BLaER1 (cell line): ENCODE results near the gene ZFP90.

Source experiments
- H3K27ac ChIP-seq: shearing (Covaris generic); formaldehyde crosslinking; 2 replicates; pipeline ENCODE4 v1.8.1; 2022
- H3K27me3 ChIP-seq: shearing (Covaris generic); formaldehyde crosslinking; 2 replicates; pipeline ENCODE4 v1.8.1; 2022
- H3K36me3 ChIP-seq: shearing (Covaris generic); formaldehyde crosslinking; 2 replicates; pipeline ENCODE4 v1.8.1; 2022
- H3K4me1 ChIP-seq: shearing (Covaris generic); formaldehyde crosslinking; 2 replicates; pipeline ENCODE4 v1.8.1; 2022
- H3K4me2 ChIP-seq: shearing (Covaris generic); formaldehyde crosslinking; 2 replicates; pipeline ENCODE4 v1.8.1; 2022
- H3K4me3 ChIP-seq: shearing (Covaris generic); formaldehyde crosslinking; 2 replicates; pipeline ENCODE4 v1.8.1; 2022
- H3K9ac ChIP-seq: shearing (Covaris generic); formaldehyde crosslinking; 2 replicates; pipeline ENCODE4 v1.8.1; 2022
- H3K9me3 ChIP-seq: shearing (Covaris generic); formaldehyde crosslinking; 2 replicates; pipeline ENCODE4 v1.8.1; 2022
- H4K20me1 ChIP-seq: shearing (Covaris generic); formaldehyde crosslinking; 2 replicates; pipeline ENCODE4 v1.8.1; 2022
- Cebpa-rat ChIP-seq: shearing (Covaris generic); IDR thresholded peaks from 2 replicates; pipeline ENCODE4 v1.8.1; 2022

Gene ZFP90

DNA sequence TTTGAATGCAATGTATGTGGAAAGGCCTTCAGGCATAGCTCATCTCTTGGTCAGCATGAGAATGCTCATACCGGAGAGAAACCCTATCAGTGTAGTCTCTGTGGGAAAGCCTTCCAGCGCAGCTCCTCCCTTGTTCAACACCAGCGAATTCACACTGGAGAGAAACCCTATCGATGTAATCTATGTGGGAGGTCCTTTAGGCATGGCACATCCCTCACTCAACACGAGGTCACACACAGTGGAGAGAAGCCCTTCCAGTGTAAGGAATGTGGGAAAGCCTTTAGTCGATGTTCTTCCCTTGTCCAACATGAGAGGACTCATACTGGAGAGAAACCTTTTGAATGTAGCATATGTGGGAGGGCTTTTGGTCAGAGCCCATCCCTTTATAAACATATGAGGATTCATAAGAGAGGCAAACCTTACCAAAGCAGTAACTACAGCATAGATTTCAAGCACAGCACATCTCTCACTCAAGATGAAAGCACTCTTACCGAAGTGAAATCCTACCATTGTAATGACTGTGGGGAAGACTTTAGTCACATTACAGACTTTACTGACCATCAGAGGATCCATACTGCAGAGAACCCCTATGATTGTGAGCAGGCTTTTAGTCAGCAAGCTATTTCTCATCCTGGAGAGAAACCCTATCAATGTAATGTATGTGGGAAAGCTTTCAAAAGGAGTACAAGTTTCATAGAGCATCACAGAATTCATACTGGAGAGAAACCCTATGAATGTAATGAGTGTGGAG is 24.7 kb downstream of the ZFP90 start:
- Histone ChIP-seq H3K27me3 (no peaks in the 10 kb centered on the region), H3K9ac (no peak overlapping the region), H3K9me3 (peaks cover 100% of the 10 kb centered on the region), H3K4me3 (peak overlapping the region; percentile 44), H4K20me1 (no peaks in the 10 kb centered on the region), H3K36me3 (peaks cover 96% of the 10 kb centered on the region), H3K27ac (no peak overlapping the region), H3K4me1 (no peaks in the 10 kb centered on the region), H3K4me2 (no peak overlapping the region)
- no peak for TF ChIP-seq Cebpa-rat

DNA sequence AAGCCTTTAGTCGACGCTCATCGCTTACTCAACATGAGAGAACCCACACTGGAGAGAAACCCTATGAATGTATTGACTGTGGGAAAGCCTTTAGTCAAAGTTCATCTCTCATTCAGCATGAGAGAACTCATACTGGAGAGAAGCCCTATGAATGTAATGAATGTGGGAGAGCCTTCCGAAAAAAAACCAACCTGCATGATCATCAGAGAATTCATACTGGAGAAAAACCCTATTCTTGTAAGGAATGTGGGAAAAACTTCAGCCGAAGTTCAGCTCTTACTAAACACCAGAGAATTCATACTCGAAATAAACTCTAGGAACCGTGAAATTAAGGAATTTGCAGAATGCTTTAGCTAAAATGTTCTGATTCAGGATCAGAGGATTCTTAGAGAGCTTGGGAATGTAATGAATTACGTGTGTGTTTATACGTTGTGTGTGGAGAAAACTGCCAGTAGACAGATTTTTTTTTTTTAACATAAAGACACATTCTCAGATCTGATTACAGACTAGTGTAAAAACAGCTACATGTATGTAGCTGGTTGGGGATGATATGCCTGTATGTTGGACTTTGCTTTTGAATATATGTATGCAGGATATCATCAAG is 25.4 kb downstream of the ZFP90 start:
- Histone ChIP-seq H3K9ac (no peak overlapping the region), H3K4me3 (peak overlapping the region; percentile 44; the same call in 1 of the 2 replicates), H4K20me1 (no peaks in the 10 kb centered on the region), H3K27ac (no peak overlapping the region), H3K4me2 (no peak overlapping the region), H3K27me3 (no peaks in the 10 kb centered on the region), H3K4me1 (no peaks in the 10 kb centered on the region), H3K36me3 (peaks cover 89% of the 10 kb centered on the region), H3K9me3 (peaks cover 100% of the 10 kb centered on the region)
- no peak for TF ChIP-seq Cebpa-rat

DNA sequence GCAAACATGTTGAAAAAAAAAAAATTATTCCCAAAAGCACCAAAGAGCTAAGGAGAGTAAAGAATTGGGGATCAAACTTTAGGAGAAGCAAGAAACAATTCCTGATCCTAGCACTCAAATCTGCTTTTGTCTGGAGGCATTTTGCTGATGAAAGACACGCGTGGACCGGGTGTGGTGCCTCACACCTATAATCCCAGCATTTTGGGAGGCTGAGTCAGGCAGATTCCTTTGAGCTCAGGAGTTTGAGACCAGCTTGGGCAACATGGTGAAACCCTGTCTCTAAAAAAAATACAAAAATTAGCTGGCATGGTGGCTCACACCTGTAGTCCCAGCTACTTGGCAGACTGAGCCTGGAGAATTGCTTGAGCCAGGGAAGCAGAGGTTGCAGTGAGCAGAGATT is 35.4 kb downstream of the ZFP90 start:
- H3K4me3 ChIP-seq, result 0 out of 2 replicates have a peak overlapping the region, but pooled peaks have one; percentile 12
- peaks cover 100% of the 10 kb centered on the region for H3K9me3 ChIP-seq
- H3K4me2 ChIP-seq, result no peak overlapping the region
- no peaks in the 10 kb centered on the region for H3K27me3 ChIP-seq
- H3K4me1 ChIP-seq, result no peaks in the 10 kb centered on the region
- H3K36me3 ChIP-seq, result peaks cover 59% of the 10 kb centered on the region
- no peak for TF ChIP-seq Cebpa-rat
- no peaks in the 10 kb centered on the region for H4K20me1 ChIP-seq
- H3K27ac ChIP-seq, result no peak overlapping the region
- no peak overlapping the region for H3K9ac ChIP-seq

DNA sequence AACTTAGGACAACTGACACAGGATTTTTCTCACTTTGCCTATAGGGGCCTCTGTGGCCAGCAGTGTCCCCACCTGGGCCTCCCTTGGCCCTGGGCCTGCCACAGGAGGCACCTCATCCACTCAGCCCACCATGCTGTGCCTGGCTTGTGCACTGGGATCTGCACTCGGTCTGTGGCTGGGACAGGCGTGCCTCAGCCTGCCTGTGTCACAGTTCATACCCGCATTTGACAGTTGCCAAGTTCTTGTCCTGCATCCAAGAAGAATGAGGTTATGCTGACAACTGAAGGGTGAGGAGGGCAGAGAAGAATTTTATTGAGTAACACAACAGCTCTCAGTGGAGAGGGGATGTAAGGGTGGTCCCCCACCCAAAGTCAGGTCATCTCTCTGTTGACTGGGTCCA is 36.0 kb downstream of the ZFP90 start:
- TF ChIP-seq Cebpa-rat, result no peak
- H4K20me1 ChIP-seq, result no peaks in the 10 kb centered on the region
- H3K27me3 ChIP-seq, result no peaks in the 10 kb centered on the region
- no peak overlapping the region for H3K9ac ChIP-seq
- H3K9me3 ChIP-seq, result peaks cover 100% of the 10 kb centered on the region
- no peak overlapping the region for H3K4me2 ChIP-seq
- peaks cover 57% of the 10 kb centered on the region for H3K36me3 ChIP-seq
- H3K27ac ChIP-seq, result no peak overlapping the region
- H3K4me1 ChIP-seq, result no peaks in the 10 kb centered on the region
- H3K4me3 ChIP-seq, result no peak overlapping the region

DNA sequence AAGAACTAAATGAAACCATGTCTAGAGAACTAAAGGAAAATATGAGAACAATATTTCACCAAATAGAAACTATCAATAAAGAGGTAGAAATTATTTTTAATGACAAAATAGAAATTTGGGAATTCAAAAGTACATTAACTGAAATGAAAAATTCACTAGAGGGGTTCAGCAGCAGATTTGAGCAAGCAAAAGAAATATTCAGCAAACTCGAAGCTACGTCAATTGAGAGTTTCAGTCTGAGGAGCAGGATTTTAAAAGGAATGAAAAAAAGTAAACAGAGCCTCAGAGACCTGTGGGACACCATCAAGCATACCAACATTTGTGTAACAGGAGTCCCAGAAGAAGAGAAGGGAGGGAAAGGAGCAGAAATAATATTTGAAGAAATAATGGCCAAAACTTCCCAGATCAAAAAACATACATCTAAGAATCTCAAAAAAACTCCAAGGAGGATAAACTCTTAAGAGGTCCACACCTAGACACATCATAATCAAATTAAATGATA is 38.3 kb downstream of the ZFP90 start:
- no peak overlapping the region for H3K4me3 ChIP-seq
- no peaks in the 10 kb centered on the region for H3K27me3 ChIP-seq
- no peak for TF ChIP-seq Cebpa-rat
- peaks cover 39% of the 10 kb centered on the region for H3K36me3 ChIP-seq
- no peaks in the 10 kb centered on the region for H3K4me1 ChIP-seq
- no peaks in the 10 kb centered on the region for H4K20me1 ChIP-seq
- no peak overlapping the region for H3K9ac ChIP-seq
- peaks cover 100% of the 10 kb centered on the region for H3K9me3 ChIP-seq
- no peak overlapping the region for H3K4me2 ChIP-seq
- H3K27ac ChIP-seq, result no peak overlapping the region

DNA sequence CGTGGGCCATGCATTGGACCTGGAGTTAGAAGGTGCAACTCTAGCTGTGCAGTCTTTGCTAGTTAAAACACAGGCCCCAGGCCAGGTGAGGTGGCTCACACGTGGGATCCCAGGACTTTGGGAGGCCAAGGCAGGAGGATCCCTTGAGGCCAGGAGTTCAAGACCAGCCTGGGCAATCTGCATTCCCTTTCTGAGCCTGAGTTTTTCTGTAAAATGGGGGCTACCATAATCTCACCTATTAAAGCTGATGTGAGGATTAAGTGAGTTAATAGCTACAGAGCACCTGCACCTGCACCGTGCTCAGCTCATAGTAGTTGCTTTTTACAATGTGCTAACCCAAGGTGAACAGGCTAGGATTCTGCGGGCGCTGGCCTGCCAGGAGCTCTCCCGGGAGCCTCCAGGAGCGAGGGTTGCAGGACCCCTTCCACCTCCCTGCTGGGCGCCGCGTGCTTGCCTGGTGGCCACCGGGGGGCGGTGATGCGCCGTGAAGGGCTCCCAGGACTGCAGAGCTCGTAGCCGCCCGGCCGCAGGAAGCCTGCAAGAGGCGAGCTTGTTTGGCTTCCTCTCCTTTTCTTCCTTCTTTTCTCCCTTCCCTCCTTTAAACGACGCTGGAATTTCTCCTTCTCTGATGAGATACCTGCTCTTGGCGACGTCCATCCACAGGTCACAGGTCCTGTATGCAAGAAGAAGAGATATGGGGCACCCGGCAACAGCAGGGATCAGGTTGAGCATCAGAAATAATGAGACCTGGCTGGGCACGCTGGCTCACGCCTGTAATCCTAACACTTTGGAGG is 51.3 kb downstream of the ZFP90 start:
- no peaks in the 10 kb centered on the region; the same call in 1 of the 2 replicates for H3K36me3 ChIP-seq

DNA sequence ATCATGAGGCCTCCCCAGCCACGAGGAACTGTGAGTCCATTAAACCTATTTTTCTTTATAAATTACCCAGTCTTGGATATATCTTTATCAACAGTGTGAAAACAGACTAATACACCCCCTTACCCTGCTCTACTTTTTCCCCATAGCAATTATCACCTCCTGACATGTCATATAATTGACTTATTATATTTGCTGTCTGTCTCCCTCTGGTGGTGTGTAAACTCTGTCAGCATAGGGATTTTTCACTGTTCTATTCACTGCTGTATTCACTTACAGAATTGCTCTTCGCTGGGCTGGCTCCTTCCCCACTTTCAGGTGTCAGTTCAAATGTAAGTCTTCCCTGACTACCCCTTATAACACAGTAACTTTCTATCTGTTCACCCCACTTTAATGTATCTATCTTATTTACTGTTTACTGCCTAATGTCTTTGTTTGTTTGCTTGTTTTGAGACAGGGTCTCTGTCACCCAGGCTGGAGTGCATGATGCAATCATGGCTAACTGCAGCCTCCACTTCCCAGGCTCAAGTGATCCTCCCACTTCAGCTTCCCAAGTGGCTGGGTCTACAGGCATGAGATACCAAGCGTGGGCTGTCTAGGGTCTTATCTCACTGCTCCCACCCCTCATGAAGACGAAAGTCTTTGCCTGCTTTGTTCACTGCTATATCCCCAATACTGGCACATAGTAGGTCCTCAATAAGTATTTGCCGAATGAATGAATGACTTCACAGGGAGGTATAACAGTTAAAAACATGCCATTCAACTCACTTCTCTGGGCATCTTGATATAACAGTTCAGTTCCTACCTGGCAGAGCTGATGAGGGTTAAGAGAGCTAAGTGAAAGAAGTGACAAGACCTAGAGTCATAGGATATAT is 53.6 kb downstream of the ZFP90 start:
- no peak overlapping the region for H3K27ac ChIP-seq
- no peak overlapping the region for H3K9ac ChIP-seq
- no peaks in the 10 kb centered on the region for H3K4me1 ChIP-seq
- peaks cover 31% of the 10 kb centered on the region for H3K9me3 ChIP-seq
- H3K4me3 ChIP-seq, result no peak overlapping the region
- no peak overlapping the region for H3K4me2 ChIP-seq
- H3K36me3 ChIP-seq, result no peaks in the 10 kb centered on the region; the same call in 1 of the 2 replicates
- H4K20me1 ChIP-seq, result no peaks in the 10 kb centered on the region
- TF ChIP-seq Cebpa-rat, result no peak
- H3K27me3 ChIP-seq, result no peaks in the 10 kb centered on the region

More for the DNA sequence above, 51.3 kb downstream of the ZFP90 start:
- H3K27ac ChIP-seq, result no peak overlapping the region
- no peak overlapping the region for H3K9ac ChIP-seq
- no peaks in the 10 kb centered on the region for H3K27me3 ChIP-seq
- H3K4me3 ChIP-seq, result no peak overlapping the region
- TF ChIP-seq Cebpa-rat, result no peak
- no peaks in the 10 kb centered on the region for H4K20me1 ChIP-seq
- H3K4me1 ChIP-seq, result no peaks in the 10 kb centered on the region
- peaks cover 31% of the 10 kb centered on the region for H3K9me3 ChIP-seq
- H3K4me2 ChIP-seq, result no peak overlapping the region

DNA sequence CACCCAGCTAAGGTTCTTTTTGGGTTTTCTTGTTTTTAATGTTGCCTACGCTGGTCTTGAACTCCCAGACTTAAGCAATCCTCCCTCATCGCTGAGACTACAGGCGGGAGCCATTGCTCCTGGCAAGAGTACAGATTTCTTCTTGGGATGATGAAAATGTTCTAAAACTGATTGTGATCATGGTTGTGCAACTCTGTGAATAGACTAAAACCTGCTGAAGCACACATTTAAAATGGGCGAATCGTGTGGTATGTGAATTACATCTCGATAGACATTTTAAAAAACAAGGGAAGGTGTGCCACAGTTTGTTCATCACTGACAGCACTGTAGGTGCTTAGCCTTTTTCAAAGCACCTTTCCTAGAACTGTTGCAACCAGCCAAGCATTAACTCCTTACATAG is 57.2 kb downstream of the ZFP90 start:
- H4K20me1 ChIP-seq, result no peaks in the 10 kb centered on the region
- H3K27me3 ChIP-seq, result no peaks in the 10 kb centered on the region
- H3K9me3 ChIP-seq, result peaks cover 17% of the 10 kb centered on the region
- no peaks in the 10 kb centered on the region for H3K4me1 ChIP-seq
- no peak overlapping the region for H3K4me3 ChIP-seq
- no peak overlapping the region for H3K9ac ChIP-seq
- no peak overlapping the region for H3K4me2 ChIP-seq
- H3K36me3 ChIP-seq, result no peaks in the 10 kb centered on the region; the same call in 1 of the 2 replicates
- no peak for TF ChIP-seq Cebpa-rat
- H3K27ac ChIP-seq, result no peak overlapping the region

DNA sequence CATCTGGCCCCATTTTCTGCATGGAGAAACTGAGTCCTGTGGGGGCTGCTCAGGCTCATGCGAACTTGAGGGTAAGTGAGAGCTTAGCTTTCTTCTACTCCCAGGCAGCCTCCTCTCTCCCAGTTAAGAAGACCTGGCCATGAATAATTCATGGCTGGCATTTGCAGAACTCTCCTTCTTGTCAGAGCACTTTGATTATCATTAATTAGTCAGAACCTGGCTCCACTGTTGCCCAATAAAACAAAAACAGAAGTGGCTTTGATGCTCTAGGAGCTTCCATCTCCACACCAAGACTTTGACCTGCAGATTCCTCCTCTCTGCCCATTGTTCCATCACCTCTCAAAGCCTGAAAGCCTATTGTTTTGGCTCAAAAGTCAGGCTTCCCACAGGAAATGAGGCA is 60.5 kb downstream of the ZFP90 start:
- Histone ChIP-seq H3K9me3 (no peaks in the 10 kb centered on the region), H4K20me1 (no peaks in the 10 kb centered on the region), H3K27me3 (no peaks in the 10 kb centered on the region), H3K4me3 (no peak overlapping the region), H3K4me1 (no peaks in the 10 kb centered on the region), H3K4me2 (no peak overlapping the region), H3K36me3 (no peaks in the 10 kb centered on the region), H3K9ac (no peak overlapping the region), H3K27ac (no peak overlapping the region)
- no peak for TF ChIP-seq Cebpa-rat
